PC-9 (cell line): ENCODE results near the gene CSNK1D. TPM values are rescaled to one million over a fixed set of nuclear protein-coding genes. Genes with fewer than 3 reads are reported as not detected.

Experiments used
- BruUV-seq: library from RNA; stranded (reverse); fragments of 400-500 nt; replicated peaks from 2 replicates; lab custom pipeline; 2021; lab: Mats Ljungman, UMichigan
- CTCF ChIA-PET: fragments of 300-600 bp; sonication (Branson Sonifier 250); formaldehyde crosslinking; loops from one replicate; lab custom pipeline; 2022; ENCODE audit warnings: antibody characterized with exemption; lab: Charles Lee
- POLR2A ChIA-PET: fragments of 300-600 bp; sonication (Branson Sonifier 250); formaldehyde crosslinking; loops from one replicate; lab custom pipeline; 2022; ENCODE audit warnings: antibody characterized with exemption; ENCODE audit not compliant: unreplicated experiment; lab: Charles Lee
- DNase-seq, 2 experiments: peaks; one replicate each; pipeline versions ENCODE4 v3.0.0 to v3.0.0-alpha.2; 2015 to 2022; ENCODE audit warnings: mixed read lengths in 1 of 2
- H2AFZ ChIP-seq: fragments of 200-600 bp; sonication (generic); 2 replicates; pipeline ENCODE4 v1.8.1; 2017; ENCODE audit warnings: antibody characterized with exemption
- H3F3A ChIP-seq: fragments of 200-600 bp; sonication (generic); 2 replicates; pipeline ENCODE4 v1.8.1; 2017; ENCODE audit warnings: antibody characterized with exemption, mild to moderate bottlenecking, low read depth; ENCODE audit not compliant: insufficient read depth
- H3K27ac ChIP-seq: fragments of 200-600 bp; sonication (generic); 2 replicates; pipeline ENCODE4 v1.6.1; 2016; ENCODE audit warnings: mixed run types
- H3K27me3 ChIP-seq: fragments of 200-600 bp; sonication (generic); 2 replicates; pipeline ENCODE4 v1.6.1; 2016; ENCODE audit warnings: low read depth, mixed run types; ENCODE audit not compliant: insufficient read depth
- H3K36me3 ChIP-seq: fragments of 200-600 bp; sonication (generic); 2 replicates; pipeline ENCODE4 v1.6.1; 2016; ENCODE audit warnings: low read depth, mixed run types
- H3K4me1 ChIP-seq: fragments of 200-600 bp; sonication (generic); replicated peaks from 2 replicates; pipeline ENCODE4 v1.6.1; 2016; ENCODE audit warnings: mixed run types; ENCODE audit not compliant: insufficient read depth
- H3K4me2 ChIP-seq: fragments of 200-600 bp; sonication (generic); 2 replicates; pipeline ENCODE4 v1.6.1; 2017; ENCODE audit warnings: mixed run types
- H3K4me3 ChIP-seq: fragments of 200-600 bp; sonication (generic); 2 replicates; pipeline ENCODE4 v1.6.1; 2016; ENCODE audit warnings: mixed run types
- H3K79me2 ChIP-seq: fragments of 200-600 bp; sonication (generic); 2 replicates; pipeline ENCODE4 v1.6.1; 2017; ENCODE audit warnings: low read depth, mixed run types
- H3K9me2 ChIP-seq: fragments of 200-600 bp; sonication (generic); 2 replicates; pipeline ENCODE4 v1.8.1; 2017; ENCODE audit warnings: mild to moderate bottlenecking; ENCODE audit not compliant: insufficient read depth
- H3K9me3 ChIP-seq: fragments of 200-600 bp; sonication (generic); 2 replicates; pipeline ENCODE4 v1.8.1; 2016; ENCODE audit warnings: low read depth; ENCODE audit not compliant: insufficient read depth
- H4K20me1 ChIP-seq: fragments of 200-600 bp; sonication (generic); 2 replicates; pipeline ENCODE4 v1.8.1; 2017; ENCODE audit not compliant: insufficient read depth
- CTCF ChIP-seq: fragments of 200-600 bp; sonication (generic); conservative IDR thresholded peaks from 2 replicates; pipeline ENCODE4 v1.6.1; 2017; ENCODE audit warnings: mixed run types, antibody characterized with exemption, mild to moderate bottlenecking, moderate library complexity
- EZH2 ChIP-seq: fragments of 200-600 bp; sonication (generic); IDR thresholded peaks from 2 replicates; pipeline ENCODE4 v1.8.0; 2017; ENCODE audit warnings: antibody characterized with exemption, low read depth
- intact Hi-C: fragments of 100-400 bp; cut with micrococcal nuclease; formaldehyde crosslinking; loops from one replicate; pipeline ENCODE4 v1.10.0; 2022; ENCODE audit not compliant: unreplicated experiment
- total RNA-seq: library from RNA; stranded (reverse); gene quantifications from 2 replicates; pipeline ENCODE4 v1.2.3, GENCODE V29; 2021

The CSNK1D gene
- total RNA-seq, 1 experiment from 2014 or later, result 181 TPM

GRCh38 chr17:82245134-82246039 is 28.1 kb downstream of the CSNK1D start:
- H3K4me2 ChIP-seq, result no peak overlapping the region
- H3K27me3 ChIP-seq, result no peaks in the 10 kb centered on the region
- no peak overlapping the region for H2AFZ ChIP-seq
- peaks cover 30% of the 10 kb centered on the region for H3K4me1 ChIP-seq
- H3K79me2 ChIP-seq, result peaks cover 4% of the 10 kb centered on the region; the same call in 1 of the 2 replicates
- H3K27ac ChIP-seq, result peak overlapping the region; percentile 75; the same call in 1 of the 2 replicates
- POLR2A ChIA-PET, result no interaction called here
- BruUV-seq, result no TSS peak
- no peaks in the 10 kb centered on the region for H3K9me2 ChIP-seq
- H3F3A ChIP-seq, result peaks cover 94% of the 10 kb centered on the region
- peaks cover 87% of the 10 kb centered on the region for H4K20me1 ChIP-seq
- TF ChIP-seq CTCF (no peak), EZH2 (no peak)
- no peaks in the 10 kb centered on the region for H3K9me3 ChIP-seq
- CTCF ChIA-PET, result no interaction called here
- intact Hi-C loops, result loop anchor here (2.0 to 10.0 kb wide), 4 partner anchors 47 to 211 kb away; partner anchors contain the start of genes DCXR, RAC3 and SECTM1
- H3K36me3 ChIP-seq, result 0 out of 2 replicates have a peak, but pooled peaks cover 6% of the 10 kb centered on the region
- no peak overlapping the region for H3K4me3 ChIP-seq
- DNase-seq, result no peak

DNA sequence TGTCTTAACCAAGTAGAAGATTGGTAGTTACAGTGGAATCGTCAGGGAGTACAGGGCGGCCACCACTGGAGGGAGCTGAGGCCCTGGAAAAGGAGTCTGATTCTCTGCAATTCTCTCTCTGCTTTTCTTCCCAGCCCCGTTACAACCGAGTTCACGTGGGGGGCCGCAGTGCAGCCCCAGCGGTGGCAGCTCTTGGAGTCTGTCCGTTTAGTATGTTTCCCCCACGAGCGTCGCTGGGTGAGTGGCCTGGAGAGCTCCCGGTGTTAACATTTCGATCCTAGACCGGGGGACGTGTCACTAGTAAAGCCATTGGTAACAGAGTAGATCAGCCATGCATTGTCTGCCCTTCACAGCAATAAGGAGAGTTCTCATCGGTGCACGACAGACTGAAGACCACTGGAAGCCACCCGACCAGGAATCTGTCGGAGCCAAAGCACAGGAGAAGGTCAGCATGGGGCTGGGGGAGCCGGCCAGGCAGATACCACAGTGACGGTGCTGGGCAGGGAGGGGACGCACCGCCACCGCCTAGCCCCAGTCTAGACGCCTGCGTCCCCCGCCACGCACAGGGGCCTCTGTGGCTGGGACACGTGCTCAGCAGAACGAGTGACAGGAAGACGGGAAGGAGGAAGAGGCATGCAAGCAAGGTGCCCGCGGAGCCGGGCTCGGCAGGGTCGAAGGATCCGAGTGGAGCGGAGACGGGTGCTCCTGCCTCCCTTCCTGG is 28.9 kb downstream of the CSNK1D start:
- Histone ChIP-seq H3K27me3 (no peaks in the 10 kb centered on the region), H3K4me1 (peaks cover 30% of the 10 kb centered on the region), H3K4me2 (no peak overlapping the region), H3K79me2 (0 out of 2 replicates have a peak, but pooled peaks cover 4% of the 10 kb centered on the region), H3K9me2 (no peaks in the 10 kb centered on the region), H3K9me3 (no peaks in the 10 kb centered on the region), H3K27ac (no peak overlapping the region), H3K4me3 (no peak overlapping the region), H2AFZ (no peak overlapping the region), H4K20me1 (peaks cover 88% of the 10 kb centered on the region), H3K36me3 (0 out of 2 replicates have a peak, but pooled peaks cover 6% of the 10 kb centered on the region), H3F3A (peaks cover 98% of the 10 kb centered on the region)
- POLR2A ChIA-PET, result no interaction called here
- TF ChIP-seq EZH2 (no peak), CTCF (peak; percentile 54; the same call in 1 of the 2 replicates)
- BruUV-seq, result no TSS peak
- CTCF ChIA-PET, result no interaction called here
- intact Hi-C loops, result loop anchor here (2.0 to 10.0 kb wide), 4 partner anchors 37 to 210 kb away; partner anchors contain the start of genes DCXR, RAC3 and SECTM1
- no peak for DNase-seq
